Activated CD8-positive, alpha-beta memory T cell treated with anti-CD3 and anti-CD28 coated beads, Interleukin-2, amount 10 ng/mL, durations not matched to agents 7 days and 5 days (primary cell): ENCODE data around the gene PCYT1B. TPM values are rescaled to one million over a fixed set of nuclear protein-coding genes. Genes with fewer than 3 reads are reported as not detected.
"Not testable (repeated sequence)": the region's sequence is repeated elsewhere in the genome, so short reads cannot be mapped to it uniquely, and the experiment has no call there.

Experiments used
- ATAC-seq: fragments of 150-1000 bp; cut with Tn5 transposase; one replicate; pipeline ENCODE4 v1.10.0; 2021; ENCODE audit warnings: moderate library complexity
- CTCF ChIA-PET: fragments of 350-600 bp; sonication (Branson Sonifier 250); formaldehyde crosslinking; loops from one replicate; lab custom pipeline; 2021; ENCODE audit warnings: antibody characterized with exemption; lab: Charles Lee
- DNase-seq: peaks from one replicate; pipeline ENCODE4 v3.0.0-alpha.2; 2020
- H3K27ac Mint-ChIP-seq: one replicate; pipeline ENCODE4 v1.8.0; 2021; ENCODE audit warnings: mild to moderate bottlenecking, mixed read lengths
- H3K27me3 Mint-ChIP-seq: one replicate; pipeline ENCODE4 v1.8.0; 2021; ENCODE audit warnings: mixed read lengths
- H3K36me3 Mint-ChIP-seq: one replicate; pipeline ENCODE4 v1.8.0; 2021; ENCODE audit warnings: mild to moderate bottlenecking, mixed read lengths
- H3K4me1 Mint-ChIP-seq: one replicate; pipeline ENCODE4 v1.8.0; 2021; ENCODE audit warnings: mixed read lengths
- H3K4me3 Mint-ChIP-seq: one replicate; pipeline ENCODE4 v1.8.0; 2021; ENCODE audit warnings: mild to moderate bottlenecking, moderate library complexity, mixed read lengths
- H3K9me3 Mint-ChIP-seq: one replicate; pipeline ENCODE4 v1.8.0; 2022; ENCODE audit warnings: low read depth, mixed read lengths
- total RNA-seq, 2 experiments: library from RNA; stranded (reverse); gene quantifications; one replicate each; pipeline ENCODE4 v1.2.3, GENCODE V29; 2021

Gene PCYT1B
- total RNA-seq, 2 experiments from 2014 or later: 0.23 TPM; not detected in 1

GRCh38 chrX:24659646-24660045 is 12.5 kb upstream of the PCYT1B start:
- no peak for ATAC-seq
- Mint-ChIP-seq H3K9me3 (no peaks in the 10 kb centered on the region), H3K4me3 (no peak overlapping the region), H3K36me3 (no peaks in the 10 kb centered on the region), H3K27ac (no peak overlapping the region), H3K27me3 (peaks cover 11% of the 10 kb centered on the region), H3K4me1 (no peaks in the 10 kb centered on the region)
- DNase-seq: no peak
- CTCF ChIA-PET: interaction anchor here (1.5 kb wide), 1 partner anchor 17 kb away, joined by 3 read pairs; no protein-coding TSS in a partner anchor

GRCh38 chrX:24659106-24659505 is 12.0 kb upstream of the PCYT1B start:
- no peak overlapping the region for H3K27ac Mint-ChIP-seq
- H3K4me3 Mint-ChIP-seq: no peak overlapping the region
- no peaks in the 10 kb centered on the region for H3K4me1 Mint-ChIP-seq
- H3K9me3 Mint-ChIP-seq: no peaks in the 10 kb centered on the region
- CTCF ChIA-PET: no interaction called here
- no peak for ATAC-seq
- H3K36me3 Mint-ChIP-seq: no peaks in the 10 kb centered on the region
- no peak for DNase-seq
- peaks cover 8% of the 10 kb centered on the region for H3K27me3 Mint-ChIP-seq

- no peak overlapping the region for H3K27ac Mint-ChIP-seq
- no peaks in the 10 kb centered on the region for H3K4me1 Mint-ChIP-seq
- CTCF ChIA-PET: no interaction called here
- no peak overlapping the region for H3K4me3 Mint-ChIP-seq
- ATAC-seq: no peak
- H3K9me3 Mint-ChIP-seq: no peaks in the 10 kb centered on the region
- H3K36me3 Mint-ChIP-seq: no peaks in the 10 kb centered on the region
- no peak for DNase-seq
- peaks cover 5% of the 10 kb centered on the region for H3K27me3 Mint-ChIP-seq
Observed at GRCh38 chrX:24658421-24658820, 11.3 kb upstream of the PCYT1B start.

GRCh38 chrX:24657671-24658386 is 10.7 kb upstream of the PCYT1B start:
- ATAC-seq (no peak), DNase-seq (no peak)
- no peak overlapping the region for H3K4me3 Mint-ChIP-seq
- H3K36me3 Mint-ChIP-seq: no peaks in the 10 kb centered on the region
- peaks cover 4% of the 10 kb centered on the region for H3K27me3 Mint-ChIP-seq
- H3K27ac Mint-ChIP-seq: no peak overlapping the region
- CTCF ChIA-PET: no interaction called here
- H3K9me3 Mint-ChIP-seq: no peaks in the 10 kb centered on the region
- no peaks in the 10 kb centered on the region for H3K4me1 Mint-ChIP-seq

GRCh38 chrX:24655679-24656078 is 8.5 kb upstream of the PCYT1B start:
- DNase-seq, H3K36me3 Mint-ChIP-seq, H3K4me3 Mint-ChIP-seq, H3K27me3 Mint-ChIP-seq, H3K9me3 Mint-ChIP-seq, CTCF ChIA-PET, H3K27ac Mint-ChIP-seq, ATAC-seq, H3K4me1 Mint-ChIP-seq: not testable (repeated sequence)

- DNase-seq (no peak), ATAC-seq (no peak)
- peaks cover 17% of the 10 kb centered on the region for H3K27me3 Mint-ChIP-seq
- no peaks in the 10 kb centered on the region for H3K36me3 Mint-ChIP-seq
- no peaks in the 10 kb centered on the region for H3K9me3 Mint-ChIP-seq
- H3K27ac Mint-ChIP-seq: no peak overlapping the region
- peaks cover 7% of the 10 kb centered on the region for H3K4me1 Mint-ChIP-seq
- CTCF ChIA-PET: no interaction called here
- H3K4me3 Mint-ChIP-seq: no peak overlapping the region
Observed at GRCh38 chrX:24651783-24652182, 4.6 kb upstream of the PCYT1B start.

GRCh38 chrX:24648495-24648894 is 1.3 kb upstream of the PCYT1B start:
- CTCF ChIA-PET: no interaction called here
- DNase-seq (no peak), ATAC-seq (no peak)
- Mint-ChIP-seq H3K4me1 (peaks cover 10% of the 10 kb centered on the region), H3K27me3 (peaks cover 24% of the 10 kb centered on the region), H3K27ac (no peak overlapping the region), H3K36me3 (no peaks in the 10 kb centered on the region), H3K4me3 (no peak overlapping the region), H3K9me3 (no peaks in the 10 kb centered on the region)

- Mint-ChIP-seq H3K9me3 (no peaks in the 10 kb centered on the region), H3K4me3 (peak overlapping the region; percentile 56), H3K4me1 (peaks cover 10% of the 10 kb centered on the region), H3K27me3 (peaks cover 22% of the 10 kb centered on the region), H3K36me3 (no peaks in the 10 kb centered on the region), H3K27ac (no peak overlapping the region)
- DNase-seq (no peak), ATAC-seq (peak; percentile 34)
- CTCF ChIA-PET: no interaction called here
Observed at GRCh38 chrX:24646745-24647182, 383 bp downstream of the PCYT1B start.

- DNase-seq (no peak), ATAC-seq (no peak)
- Mint-ChIP-seq H3K9me3 (no peaks in the 10 kb centered on the region), H3K36me3 (no peaks in the 10 kb centered on the region), H3K4me3 (peak overlapping the region; percentile 27), H3K27me3 (peaks cover 22% of the 10 kb centered on the region), H3K4me1 (peaks cover 10% of the 10 kb centered on the region), H3K27ac (no peak overlapping the region)
- CTCF ChIA-PET: no interaction called here
Observed at GRCh38 chrX:24646006-24646405, 1.1 kb downstream of the PCYT1B start.

GRCh38 chrX:24643116-24643515 is 4.0 kb downstream of the PCYT1B start:
- Mint-ChIP-seq H3K4me3 (no peak overlapping the region), H3K36me3 (no peaks in the 10 kb centered on the region), H3K9me3 (no peaks in the 10 kb centered on the region), H3K27ac (no peak overlapping the region), H3K27me3 (peaks cover 16% of the 10 kb centered on the region), H3K4me1 (peaks cover 10% of the 10 kb centered on the region)
- DNase-seq (no peak), ATAC-seq (no peak)
- CTCF ChIA-PET: no interaction called here

- no peak overlapping the region for H3K4me3 Mint-ChIP-seq
- peaks cover 12% of the 10 kb centered on the region for H3K27me3 Mint-ChIP-seq
- no peak for DNase-seq
- H3K36me3 Mint-ChIP-seq: no peaks in the 10 kb centered on the region
- CTCF ChIA-PET: no interaction called here
- ATAC-seq: no peak
- no peak overlapping the region for H3K27ac Mint-ChIP-seq
- no peaks in the 10 kb centered on the region for H3K4me1 Mint-ChIP-seq
- H3K9me3 Mint-ChIP-seq: no peaks in the 10 kb centered on the region
Observed at GRCh38 chrX:24629701-24630100, 17.4 kb downstream of the PCYT1B start.

GRCh38 chrX:24619647-24620046 is 27.5 kb downstream of the PCYT1B start:
- no peaks in the 10 kb centered on the region for H3K4me1 Mint-ChIP-seq
- no peaks in the 10 kb centered on the region for H3K36me3 Mint-ChIP-seq
- DNase-seq (no peak), ATAC-seq (no peak)
- no peak overlapping the region for H3K27ac Mint-ChIP-seq
- H3K9me3 Mint-ChIP-seq: no peaks in the 10 kb centered on the region
- CTCF ChIA-PET: no interaction called here
- no peak overlapping the region for H3K4me3 Mint-ChIP-seq
- H3K27me3 Mint-ChIP-seq: peaks cover 3% of the 10 kb centered on the region

GRCh38 chrX:24610516-24610915 is 36.6 kb downstream of the PCYT1B start:
- Mint-ChIP-seq H3K27ac (no peak overlapping the region), H3K9me3 (no peaks in the 10 kb centered on the region), H3K36me3 (no peaks in the 10 kb centered on the region), H3K4me3 (no peak overlapping the region), H3K27me3 (peaks cover 10% of the 10 kb centered on the region), H3K4me1 (no peaks in the 10 kb centered on the region)
- ATAC-seq (no peak), DNase-seq (no peak)
- CTCF ChIA-PET: no interaction called here

GRCh38 chrX:24607616-24608015 is 39.5 kb downstream of the PCYT1B start:
- no peaks in the 10 kb centered on the region for H3K9me3 Mint-ChIP-seq
- no peak overlapping the region for H3K4me3 Mint-ChIP-seq
- no peak for DNase-seq

More at GRCh38 chrX:24607616-24608015, 39.5 kb downstream of the PCYT1B start:
- CTCF ChIA-PET: no interaction called here
- H3K4me1 Mint-ChIP-seq: no peaks in the 10 kb centered on the region
- H3K27ac Mint-ChIP-seq: no peak overlapping the region
- H3K36me3 Mint-ChIP-seq: no peaks in the 10 kb centered on the region
- H3K27me3 Mint-ChIP-seq: peaks cover 20% of the 10 kb centered on the region
- no peak for ATAC-seq
